GM12873 (cell line): ENCODE results near the gene SMCHD1.

ENCODE experiments used
- TF ChIP-seq, protein P1 (sequence below): IDR thresholded peaks from 2 replicates; pipeline ENCODE4 v1.5.1; 2012; ENCODE audit warnings: low read depth, mild to moderate bottlenecking, moderate library complexity, low read length, control low read depth; ENCODE audit not compliant: insufficient read depth; ENCODE audit errors: missing control alignments

Gene SMCHD1

DNA sequence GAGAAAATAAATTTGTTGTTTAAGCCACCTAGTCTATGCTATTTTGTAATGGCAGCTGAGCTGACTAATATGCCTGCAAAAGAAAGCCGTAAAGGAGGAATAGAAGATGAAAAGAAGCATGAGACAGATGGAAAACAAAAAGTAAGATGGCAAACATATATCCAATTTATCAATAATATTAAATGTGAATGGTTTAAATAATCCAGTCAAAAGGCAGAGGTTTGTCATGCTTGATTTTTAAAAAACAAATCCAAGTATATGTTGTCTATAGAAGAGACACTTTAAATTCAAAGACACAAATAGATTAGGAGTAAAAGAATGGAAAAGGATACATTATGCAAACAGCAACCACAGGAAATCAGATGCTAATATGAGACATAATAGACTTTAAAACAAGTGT, 155.9 kb downstream of the SMCHD1 start:
- TF ChIP-seq, protein P1, sequence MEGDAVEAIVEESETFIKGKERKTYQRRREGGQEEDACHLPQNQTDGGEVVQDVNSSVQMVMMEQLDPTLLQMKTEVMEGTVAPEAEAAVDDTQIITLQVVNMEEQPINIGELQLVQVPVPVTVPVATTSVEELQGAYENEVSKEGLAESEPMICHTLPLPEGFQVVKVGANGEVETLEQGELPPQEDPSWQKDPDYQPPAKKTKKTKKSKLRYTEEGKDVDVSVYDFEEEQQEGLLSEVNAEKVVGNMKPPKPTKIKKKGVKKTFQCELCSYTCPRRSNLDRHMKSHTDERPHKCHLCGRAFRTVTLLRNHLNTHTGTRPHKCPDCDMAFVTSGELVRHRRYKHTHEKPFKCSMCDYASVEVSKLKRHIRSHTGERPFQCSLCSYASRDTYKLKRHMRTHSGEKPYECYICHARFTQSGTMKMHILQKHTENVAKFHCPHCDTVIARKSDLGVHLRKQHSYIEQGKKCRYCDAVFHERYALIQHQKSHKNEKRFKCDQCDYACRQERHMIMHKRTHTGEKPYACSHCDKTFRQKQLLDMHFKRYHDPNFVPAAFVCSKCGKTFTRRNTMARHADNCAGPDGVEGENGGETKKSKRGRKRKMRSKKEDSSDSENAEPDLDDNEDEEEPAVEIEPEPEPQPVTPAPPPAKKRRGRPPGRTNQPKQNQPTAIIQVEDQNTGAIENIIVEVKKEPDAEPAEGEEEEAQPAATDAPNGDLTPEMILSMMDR, result no peak

DNA sequence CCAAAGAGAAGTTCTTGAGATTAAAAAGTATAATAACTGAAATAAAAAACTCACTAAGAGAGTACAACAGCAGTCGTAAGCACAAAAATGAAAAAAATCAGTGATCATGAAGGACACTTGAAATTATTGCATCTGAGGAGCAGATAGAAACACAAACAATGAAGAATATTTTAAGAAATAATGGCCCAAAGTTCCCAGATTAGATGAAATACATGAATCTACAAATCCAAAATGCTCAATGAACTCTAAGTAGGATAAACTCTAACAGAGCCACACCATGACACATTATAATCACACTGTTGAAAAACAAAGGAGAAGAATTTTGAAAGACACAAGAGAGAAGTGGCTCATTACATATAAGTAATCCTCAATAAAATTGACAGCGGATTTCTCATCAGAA, 159.4 kb downstream of the SMCHD1 start:
- TF ChIP-seq, protein P1, result no peak

DNA sequence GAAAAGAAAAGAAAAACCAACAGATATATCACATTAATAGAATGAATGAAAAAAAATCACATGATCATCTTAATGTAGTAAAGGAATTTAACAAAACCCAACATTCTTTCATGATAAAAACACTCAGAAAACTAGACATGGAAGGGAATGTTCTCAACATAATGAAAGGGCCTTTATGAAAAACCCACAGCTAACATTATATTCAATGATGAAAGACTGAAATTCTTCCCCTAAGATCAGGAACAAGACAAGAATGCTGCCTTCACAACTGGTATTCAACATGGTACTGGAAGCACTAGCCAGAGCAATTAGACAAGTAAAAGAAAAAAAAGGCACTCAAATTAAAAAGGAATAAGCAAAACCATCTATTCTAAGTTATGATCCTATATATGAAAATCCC, 162.8 kb downstream of the SMCHD1 start:
- TF ChIP-seq, protein P1, result no peak

DNA sequence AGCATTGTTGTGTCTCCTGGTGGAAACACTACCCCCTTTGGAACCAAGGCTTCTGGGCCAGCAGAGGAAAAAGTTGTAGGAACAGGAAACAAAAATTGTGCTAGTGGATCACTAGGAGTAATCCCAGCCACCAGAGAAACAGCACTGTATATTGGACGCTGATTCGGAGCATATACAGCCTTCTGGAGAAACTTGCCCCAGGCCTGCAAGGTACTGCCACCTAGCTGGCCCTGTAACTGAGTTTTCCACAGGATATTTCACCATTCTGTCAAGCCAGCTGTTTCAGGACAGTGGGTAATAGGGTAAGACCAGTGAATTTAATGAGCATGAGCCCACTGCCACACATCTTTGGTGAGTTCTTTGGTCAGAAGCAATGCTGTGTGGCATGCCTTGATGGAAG, 166.2 kb downstream of the SMCHD1 start:
- TF ChIP-seq, protein P1, result no peak

GRCh38 chr18:2822213-2822921, 166.8 kb downstream of the SMCHD1 start:
- TF ChIP-seq, protein P1, result no peak

DNA sequence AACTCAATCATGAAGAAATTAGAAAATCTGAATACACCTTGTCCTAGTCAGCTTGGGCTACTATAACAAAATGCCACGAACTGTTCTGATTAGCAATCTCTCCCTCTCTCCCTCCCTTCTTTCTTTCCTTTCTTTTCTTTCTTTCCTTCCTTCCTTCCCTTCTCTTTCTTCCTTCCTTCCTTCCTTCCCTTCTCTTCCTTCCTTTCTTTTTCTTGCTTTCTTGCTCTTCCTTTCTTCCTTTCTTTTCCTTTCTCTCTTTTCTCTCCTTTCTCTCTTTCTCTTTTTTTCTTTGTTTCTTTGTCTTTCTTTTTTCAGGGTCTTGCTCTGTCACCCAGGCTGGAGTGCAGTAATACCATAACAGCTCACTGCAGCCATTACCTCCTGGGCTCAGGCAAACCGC, 167.7 kb downstream of the SMCHD1 start:
- TF ChIP-seq, protein P1, result no peak

DNA sequence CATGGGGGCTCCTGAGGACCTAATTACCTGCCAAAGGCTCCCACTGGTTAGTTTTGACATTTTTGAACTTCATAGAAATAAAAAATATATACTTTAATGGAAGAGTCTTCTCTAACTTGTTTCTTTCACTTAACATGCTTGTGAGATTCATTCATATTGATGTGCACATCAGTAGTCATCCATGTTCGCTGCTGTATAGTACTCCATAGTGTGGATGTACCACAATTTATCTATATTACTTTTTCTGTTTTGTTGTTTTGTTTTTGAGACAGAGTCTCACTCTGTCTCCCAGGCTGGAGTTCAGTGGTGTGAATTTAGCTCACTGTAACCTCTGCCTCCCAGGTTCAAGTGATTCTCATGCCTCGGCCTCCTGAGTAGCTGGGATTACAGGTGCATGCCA, 168.4 kb downstream of the SMCHD1 start:
- TF ChIP-seq, protein P1, result no peak
